ENCODE results near the gene TNPO3. TPM values are rescaled to one million over a fixed set of nuclear protein-coding genes. Genes with fewer than 3 reads are reported as not detected.

TNPO3 gene
- total RNA-seq, 3 donors from 2014 or later: 36.4 to 42.7 (median 36.6) TPM

GRCh38 chr7:128922496-128923410, 132.2 kb downstream of the TNPO3 start:
- DNase-seq (ENCODE audit: low spot score in 2 of 2): peak in 1 of 2 donors; percentile 42
- TF ChIP-seq POLR2AphosphoS5 (IDR thresholded peaks at IDR 0.05) (no peak), POLR2A (IDR thresholded peaks at IDR 0.05) (no peak), CTCF (IDR thresholded peaks at IDR 0.05) (no peak)
- Histone ChIP-seq H3K27ac (no peak overlapping the region), H3K27me3 (no peaks in the 10 kb centered on the region), H3K36me3 (no peaks in the 10 kb centered on the region), H3K4me3 (no peak overlapping the region), H3K4me1 (no peaks in the 10 kb centered on the region), H3K9me3 (no peaks in the 10 kb centered on the region)
- intact Hi-C loops (cut with DNase I; ENCODE audit: low total_unique reads): no loop called here

GRCh38 chr7:128921866-128922440, 133.0 kb downstream of the TNPO3 start:
- TF ChIP-seq POLR2AphosphoS5 (IDR thresholded peaks at IDR 0.05) (no peak), CTCF (IDR thresholded peaks at IDR 0.05) (no peak), POLR2A (IDR thresholded peaks at IDR 0.05) (no peak)
- Histone ChIP-seq H3K4me3 (no peak overlapping the region), H3K27ac (no peak overlapping the region), H3K27me3 (no peaks in the 10 kb centered on the region), H3K9me3 (no peaks in the 10 kb centered on the region), H3K4me1 (no peaks in the 10 kb centered on the region), H3K36me3 (no peaks in the 10 kb centered on the region)
- DNase-seq (ENCODE audit: low spot score in 2 of 2): peak in 1 of 2 donors; percentile 27
- intact Hi-C loops (cut with DNase I; ENCODE audit: low total_unique reads): no loop called here

DNA sequence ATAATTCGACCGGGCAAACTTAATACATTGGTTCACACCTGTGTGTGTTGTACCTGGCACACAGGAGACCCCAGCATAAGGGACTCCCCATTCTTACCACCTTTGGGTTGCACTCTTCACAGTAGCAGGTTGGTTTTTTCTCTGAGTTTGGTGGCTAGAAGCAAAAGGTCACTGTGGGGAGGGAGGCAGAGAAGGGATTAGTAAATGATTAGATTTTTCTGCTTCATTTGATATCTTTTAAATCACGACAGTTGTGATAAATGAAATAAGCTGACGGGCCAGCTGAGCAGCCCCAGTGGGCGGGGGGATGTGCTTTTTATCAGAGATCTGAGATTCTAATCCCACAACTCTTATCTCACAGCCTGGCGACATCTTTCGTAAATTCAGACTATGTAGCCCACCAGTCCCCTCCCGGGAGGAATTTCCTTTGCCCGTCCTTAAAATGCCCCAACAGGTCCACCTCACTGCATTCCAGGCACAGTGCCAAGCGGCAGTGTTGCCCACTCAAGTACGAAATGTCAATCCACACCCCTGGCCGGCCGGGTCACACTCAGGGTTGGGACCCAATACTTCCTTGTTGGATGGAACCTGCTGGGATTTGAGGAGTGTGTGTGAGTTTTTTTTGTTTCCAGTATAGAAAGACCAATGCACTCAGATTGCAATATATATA, 133.9 kb downstream of the TNPO3 start:
- Histone ChIP-seq H3K27me3 (peaks cover 0 to 3% of the 10 kb centered on the region in 2 donors), H3K4me1 (no peaks in the 10 kb centered on the region), H3K9me3 (no peaks in the 10 kb centered on the region), H3K27ac (no peak overlapping the region), H3K36me3 (no peaks in the 10 kb centered on the region), H3K4me3 (no peak overlapping the region)
- TF ChIP-seq POLR2AphosphoS5 (IDR thresholded peaks at IDR 0.05) (no peak), CTCF (IDR thresholded peaks at IDR 0.05) (no peak), POLR2A (IDR thresholded peaks at IDR 0.05) (no peak)
- intact Hi-C loops (cut with DNase I; ENCODE audit: low total_unique reads): no loop called here
- peak in 1 of 2 donors; percentile 48 for DNase-seq (ENCODE audit: low spot score in 2 of 2)

DNA sequence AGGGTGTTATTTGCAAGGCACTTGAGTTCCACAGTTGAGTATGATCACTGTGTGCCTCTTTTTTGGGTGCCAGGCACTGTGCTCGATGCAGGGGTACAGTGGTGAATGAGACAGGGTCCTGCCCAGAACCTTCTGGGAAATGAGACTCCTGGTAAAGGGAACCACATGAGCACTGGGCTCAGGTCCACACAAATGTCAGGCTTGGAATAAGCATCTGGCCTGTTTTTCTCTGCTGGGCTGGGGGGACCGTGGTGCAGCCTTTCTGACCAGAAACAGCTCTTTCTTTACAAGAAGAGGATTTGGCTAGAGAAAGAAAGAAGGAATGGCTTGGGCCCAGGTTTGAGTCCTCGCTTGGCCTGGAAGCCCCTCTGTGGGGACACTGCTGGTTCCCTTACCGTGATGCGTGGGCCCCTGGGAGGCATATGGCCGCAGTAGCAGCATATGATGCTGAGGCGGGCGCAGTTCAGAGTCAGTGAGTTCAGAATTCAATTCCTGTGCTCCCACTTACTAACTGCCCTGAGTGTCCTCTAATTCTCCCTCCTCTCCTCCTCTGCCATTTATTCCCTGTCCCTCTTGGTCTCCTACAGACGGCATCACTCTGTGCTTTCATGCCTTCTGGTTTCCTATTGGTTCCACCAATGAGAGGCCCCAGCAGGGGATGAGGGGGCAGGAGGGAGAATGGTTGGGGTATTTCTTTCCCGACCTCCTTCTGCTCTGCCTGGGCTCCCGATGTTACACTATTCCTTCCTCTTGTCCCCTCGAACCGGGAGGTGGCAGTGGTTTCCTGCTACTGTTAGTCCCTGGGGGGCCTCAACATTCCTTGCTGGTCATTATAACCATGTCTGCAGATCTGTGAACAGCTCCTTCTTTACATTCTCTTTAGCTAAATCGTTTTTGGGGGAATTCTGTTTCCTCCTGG, 134.8 kb downstream of the TNPO3 start:
- no peaks in the 10 kb centered on the region for H3K9me3 ChIP-seq
- no peaks in the 10 kb centered on the region for H3K36me3 ChIP-seq
- H3K4me1 ChIP-seq: no peaks in the 10 kb centered on the region
- no peak overlapping the region for H3K27ac ChIP-seq
- intact Hi-C loops (cut with DNase I; ENCODE audit: low total_unique reads): no loop called here
- no peak overlapping the region for H3K4me3 ChIP-seq
- TF ChIP-seq POLR2A (IDR thresholded peaks at IDR 0.05) (no peak), POLR2AphosphoS5 (IDR thresholded peaks at IDR 0.05) (no peak), CTCF (IDR thresholded peaks at IDR 0.05) (no peak)
- peak in 1 of 2 donors; percentile 17 for DNase-seq (ENCODE audit: low spot score in 2 of 2)
- peaks cover 0 to 9% of the 10 kb centered on the region in 2 donors for H3K27me3 ChIP-seq

Data from breast epithelium (tissue), 4 donors.